ENCODE measurements around the gene PPAN. TPM values are rescaled to one million over a fixed set of nuclear protein-coding genes. Genes with fewer than 3 reads are reported as not detected.

PPAN gene
- total and polyA plus RNA-seq, 2 experiments from 2014 or later = 15.0 to 26.0 TPM

- Histone ChIP-seq H3K27me3 (no peaks in the 10 kb centered on the region), H2AFZ (no peak overlapping the region), H3K9me3 (ENCODE audit: low read depth) (no peaks in the 10 kb centered on the region), H3K4me1 (ENCODE audit: insufficient read depth) (no peaks in the 10 kb centered on the region), H3K9me2 (replicated peaks; ENCODE audit: insufficient read depth) (no peaks in the 10 kb centered on the region), H3K4me2 (no peak overlapping the region), H4K20me1 (ENCODE audit: insufficient read depth, poor library complexity, severe bottlenecking) (no peaks in the 10 kb centered on the region), H3K36me3 (replicated peaks; ENCODE audit: insufficient read depth, low read depth) (no peaks in the 10 kb centered on the region), H3K27ac (no peak overlapping the region), H3K79me2 (no peaks in the 10 kb centered on the region), H3K4me3 (no peak overlapping the region)
- no peak for DNase-seq (ENCODE audit: low spot score)
- no peak for TF ChIP-seq EZH2 (IDR thresholded peaks at IDR 0.05; ENCODE audit: borderline replicate concordance)
- no peak for TF ChIP-seq EZH2phosphoT487 (IDR thresholded peaks at IDR 0.05; ENCODE audit: low read depth, severe bottlenecking, unreplicated experiment)
- no peak for TF ChIP-seq CTCF (IDR thresholded peaks at IDR 0.05; ENCODE audit: poor library complexity)
- 100% methylated on average over 1 of the region's 4 CpGs for WGBS (ENCODE audit: low lambda C conversion rate, missing lambda C conversion rate)
These were observed 20.1 kb downstream of the PPAN start for GRCh38 chr19:10126213-10126639.

- Histone ChIP-seq H3K4me3 (no peak overlapping the region), H3K9me2 (replicated peaks; ENCODE audit: insufficient read depth) (no peaks in the 10 kb centered on the region), H3K27ac (no peak overlapping the region), H2AFZ (no peak overlapping the region), H3K27me3 (no peaks in the 10 kb centered on the region), H3K4me2 (no peak overlapping the region), H3K9me3 (ENCODE audit: low read depth) (no peaks in the 10 kb centered on the region), H3K4me1 (ENCODE audit: insufficient read depth) (no peaks in the 10 kb centered on the region), H4K20me1 (ENCODE audit: insufficient read depth, poor library complexity, severe bottlenecking) (no peaks in the 10 kb centered on the region), H3K79me2 (no peaks in the 10 kb centered on the region), H3K36me3 (replicated peaks; ENCODE audit: insufficient read depth, low read depth) (no peaks in the 10 kb centered on the region)
- no peak for DNase-seq (ENCODE audit: low spot score)
- TF ChIP-seq CTCF (IDR thresholded peaks at IDR 0.05; ENCODE audit: poor library complexity) = no peak
- no peak for TF ChIP-seq EZH2phosphoT487 (IDR thresholded peaks at IDR 0.05; ENCODE audit: low read depth, severe bottlenecking, unreplicated experiment)
- TF ChIP-seq EZH2 (IDR thresholded peaks at IDR 0.05; ENCODE audit: borderline replicate concordance) = no peak
- WGBS (ENCODE audit: low lambda C conversion rate, missing lambda C conversion rate) = 96% methylated on average over 7 of the region's 7 CpGs
These were observed 26.7 kb downstream of the PPAN start for GRCh38 chr19:10132905-10133304.

GRCh38 chr19:10133596-10133995 is 27.4 kb downstream of the PPAN start:
- Histone ChIP-seq H3K27ac (no peak overlapping the region), H3K4me3 (no peak overlapping the region), H3K4me2 (no peak overlapping the region), H3K27me3 (no peaks in the 10 kb centered on the region), H3K79me2 (no peaks in the 10 kb centered on the region), H4K20me1 (ENCODE audit: insufficient read depth, poor library complexity, severe bottlenecking) (no peaks in the 10 kb centered on the region), H3K36me3 (replicated peaks; ENCODE audit: insufficient read depth, low read depth) (no peaks in the 10 kb centered on the region), H3K9me3 (ENCODE audit: low read depth) (no peaks in the 10 kb centered on the region), H3K9me2 (replicated peaks; ENCODE audit: insufficient read depth) (no peaks in the 10 kb centered on the region), H2AFZ (no peak overlapping the region), H3K4me1 (ENCODE audit: insufficient read depth) (no peaks in the 10 kb centered on the region)
- DNase-seq (ENCODE audit: low spot score) = no peak
- 93% methylated on average over 11 of the region's 11 CpGs for WGBS (ENCODE audit: low lambda C conversion rate, missing lambda C conversion rate)
- TF ChIP-seq EZH2phosphoT487 (IDR thresholded peaks at IDR 0.05; ENCODE audit: low read depth, severe bottlenecking, unreplicated experiment) (no peak), EZH2 (IDR thresholded peaks at IDR 0.05; ENCODE audit: borderline replicate concordance) (no peak), CTCF (IDR thresholded peaks at IDR 0.05; ENCODE audit: poor library complexity) (no peak)

- DNase-seq (ENCODE audit: low spot score) = no peak
These were observed 27.9 kb downstream of the PPAN start for GRCh38 chr19:10134040-10134439.

More at GRCh38 chr19:10134040-10134439, 27.9 kb downstream of the PPAN start:
- H2AFZ ChIP-seq = no peak overlapping the region
- H3K27ac ChIP-seq = no peak overlapping the region
- no peaks in the 10 kb centered on the region for H3K79me2 ChIP-seq
- H3K27me3 ChIP-seq = no peaks in the 10 kb centered on the region
- no peak overlapping the region for H3K4me2 ChIP-seq
- no peaks in the 10 kb centered on the region for H3K36me3 ChIP-seq (replicated peaks; ENCODE audit: insufficient read depth, low read depth)
- no peaks in the 10 kb centered on the region for H3K4me1 ChIP-seq (ENCODE audit: insufficient read depth)
- H4K20me1 ChIP-seq (ENCODE audit: insufficient read depth, poor library complexity, severe bottlenecking) = no peaks in the 10 kb centered on the region
- TF ChIP-seq EZH2 (IDR thresholded peaks at IDR 0.05; ENCODE audit: borderline replicate concordance) (no peak), EZH2phosphoT487 (IDR thresholded peaks at IDR 0.05; ENCODE audit: low read depth, severe bottlenecking, unreplicated experiment) (no peak), CTCF (IDR thresholded peaks at IDR 0.05; ENCODE audit: poor library complexity) (no peak)
- no peak overlapping the region for H3K4me3 ChIP-seq
- no peaks in the 10 kb centered on the region for H3K9me3 ChIP-seq (ENCODE audit: low read depth)
- H3K9me2 ChIP-seq (replicated peaks; ENCODE audit: insufficient read depth) = no peaks in the 10 kb centered on the region
- 94% methylated on average over 9 of the region's 9 CpGs for WGBS (ENCODE audit: low lambda C conversion rate, missing lambda C conversion rate)
